M059J (cell line): ENCODE results near the gene PCAT6. TPM values are rescaled to one million over a fixed set of nuclear protein-coding genes. Genes with fewer than 3 reads are reported as not detected.
"Not testable (repeated sequence)": the region's sequence is repeated elsewhere in the genome, so short reads cannot be mapped to it uniquely, and the experiment has no call there.

ENCODE experiments used
- DNase-seq: peaks from one replicate; pipeline ENCODE4 v3.0.0-alpha.2; 2012; ENCODE audit warnings: low read depth
- total RNA-seq: library from RNA; depleted of rRNA; stranded (reverse); fragments of >200 nt; shearing (Covaris generic); gene quantifications from 2 replicates; pipeline ENCODE4 v1.2.3, GENCODE V29; 2014

PCAT6 gene
- total RNA-seq, 1 experiment from 2014 or later, result 0.69 TPM

DNA sequence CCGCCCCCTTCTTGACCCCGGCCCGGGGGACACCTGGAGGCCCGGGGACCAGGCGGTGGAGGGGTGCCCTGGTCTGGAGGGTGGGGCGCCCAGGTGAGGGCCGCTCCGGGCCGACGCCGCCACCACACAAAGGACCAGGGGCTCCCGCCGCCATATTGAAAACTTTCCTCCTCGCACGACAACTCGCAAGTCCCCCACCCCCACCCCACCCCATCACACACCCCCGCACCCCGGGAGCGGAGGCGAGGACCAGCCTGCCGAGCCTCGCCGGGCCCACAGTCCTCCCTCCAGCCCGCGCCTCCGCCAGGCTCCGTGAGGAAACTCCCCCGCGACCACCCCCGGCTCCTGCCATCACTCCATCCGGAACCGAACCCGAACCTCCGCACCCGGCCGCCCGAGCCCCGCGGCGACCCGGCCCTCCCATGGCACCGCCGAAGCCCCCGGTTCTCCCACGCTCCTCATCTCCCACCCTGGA lies 3.3 kb upstream of the PCAT6 start:
- peak; percentile 47 for DNase-seq

DNA sequence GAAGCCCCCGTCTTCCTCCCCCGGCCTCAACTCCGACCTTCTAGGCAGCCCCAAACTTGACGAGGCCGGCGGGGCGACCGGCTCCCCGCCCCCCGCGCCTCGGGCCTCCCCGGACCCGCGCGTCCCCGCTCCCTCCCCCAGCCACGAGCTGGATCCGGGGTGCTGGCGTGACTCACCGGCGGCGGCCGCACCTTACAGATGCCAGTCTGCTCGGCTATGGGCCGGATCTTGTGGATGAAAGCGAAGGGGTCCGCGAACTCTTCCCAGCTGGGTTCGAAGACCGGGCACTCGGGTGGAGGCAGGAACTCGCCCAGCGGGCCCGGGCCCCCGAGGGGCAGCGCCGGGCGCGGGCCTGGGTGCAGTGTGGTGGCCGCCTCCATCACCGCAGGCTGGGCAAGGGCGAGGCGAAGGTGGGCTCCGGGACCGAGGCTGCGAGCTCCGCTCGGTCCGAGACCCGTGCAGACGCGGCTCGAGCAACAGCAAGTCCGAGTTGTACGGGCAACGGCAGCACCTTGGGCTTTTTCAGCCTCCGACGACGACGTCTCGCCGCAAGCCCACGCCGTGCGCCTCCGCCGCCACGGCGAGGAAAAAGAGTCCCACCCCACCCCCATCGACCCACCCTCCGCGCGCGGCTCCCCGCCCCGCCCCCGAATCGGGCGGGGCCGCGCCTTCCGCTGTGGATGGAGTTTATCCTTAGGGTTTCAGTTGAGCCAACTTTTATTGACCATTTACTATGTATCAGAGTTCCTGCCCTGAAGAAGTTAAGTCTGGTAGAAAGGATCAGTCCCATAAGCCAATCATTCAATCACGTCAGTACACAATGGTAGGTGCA lies 2.6 kb upstream of the PCAT6 start, which contains the start of gene KDM5B:
Gene KDM5B (minus strand): TSS at position 496 of the 832 bp plus-strand sequence. CDS start 116 bp downstream, at position 380.
- peak; percentile 59 for DNase-seq

DNA sequence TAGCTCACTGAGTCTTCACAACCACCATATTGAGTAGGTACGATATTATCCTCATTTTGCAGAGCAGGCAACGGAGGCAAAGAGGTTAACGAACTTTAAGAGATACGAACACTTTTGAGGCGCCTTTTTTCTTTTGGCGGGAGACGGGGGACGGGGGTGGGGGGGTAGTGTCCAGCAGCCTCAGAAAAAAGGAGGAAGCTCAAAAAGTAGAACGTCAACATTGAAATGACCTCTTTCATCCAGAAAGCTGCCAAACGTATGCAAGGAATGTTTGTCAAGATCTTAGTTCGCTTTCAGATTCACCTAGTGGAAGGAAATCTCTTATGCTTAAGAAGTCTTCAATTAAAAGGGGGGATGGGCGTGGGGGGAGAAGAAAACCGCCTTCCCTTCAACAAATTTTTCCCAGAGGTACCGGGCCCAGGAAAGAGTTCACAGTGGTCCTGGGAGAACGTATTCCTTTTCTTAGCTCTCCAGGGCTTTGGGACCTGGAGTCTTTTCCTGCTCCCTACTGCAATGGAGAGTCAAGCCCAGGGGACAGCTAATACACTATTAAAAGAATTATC lies 1.1 kb upstream of the PCAT6 start:
- DNase-seq, result no peak

DNA sequence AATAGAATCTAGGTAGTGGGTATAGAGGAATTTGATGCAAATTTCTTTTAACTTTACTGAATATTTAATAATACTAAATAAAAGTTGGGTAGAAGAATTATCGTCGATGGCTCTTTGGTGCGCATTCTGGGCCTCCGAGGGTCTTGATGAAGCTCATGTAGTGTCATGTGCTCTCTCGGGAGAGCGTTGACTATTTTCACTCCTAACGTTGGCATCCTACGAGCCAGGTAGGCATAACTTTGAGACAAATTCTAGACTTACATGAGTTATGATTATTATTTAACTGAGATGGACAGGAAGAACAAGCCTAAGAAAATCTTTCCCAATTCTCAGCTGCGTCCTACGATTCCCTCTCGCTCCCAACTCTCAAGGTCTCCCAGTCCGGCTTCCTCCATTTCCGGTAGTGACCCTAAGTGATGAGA lies 550 bp upstream of the PCAT6 start:
- DNase-seq, result no peak

DNA sequence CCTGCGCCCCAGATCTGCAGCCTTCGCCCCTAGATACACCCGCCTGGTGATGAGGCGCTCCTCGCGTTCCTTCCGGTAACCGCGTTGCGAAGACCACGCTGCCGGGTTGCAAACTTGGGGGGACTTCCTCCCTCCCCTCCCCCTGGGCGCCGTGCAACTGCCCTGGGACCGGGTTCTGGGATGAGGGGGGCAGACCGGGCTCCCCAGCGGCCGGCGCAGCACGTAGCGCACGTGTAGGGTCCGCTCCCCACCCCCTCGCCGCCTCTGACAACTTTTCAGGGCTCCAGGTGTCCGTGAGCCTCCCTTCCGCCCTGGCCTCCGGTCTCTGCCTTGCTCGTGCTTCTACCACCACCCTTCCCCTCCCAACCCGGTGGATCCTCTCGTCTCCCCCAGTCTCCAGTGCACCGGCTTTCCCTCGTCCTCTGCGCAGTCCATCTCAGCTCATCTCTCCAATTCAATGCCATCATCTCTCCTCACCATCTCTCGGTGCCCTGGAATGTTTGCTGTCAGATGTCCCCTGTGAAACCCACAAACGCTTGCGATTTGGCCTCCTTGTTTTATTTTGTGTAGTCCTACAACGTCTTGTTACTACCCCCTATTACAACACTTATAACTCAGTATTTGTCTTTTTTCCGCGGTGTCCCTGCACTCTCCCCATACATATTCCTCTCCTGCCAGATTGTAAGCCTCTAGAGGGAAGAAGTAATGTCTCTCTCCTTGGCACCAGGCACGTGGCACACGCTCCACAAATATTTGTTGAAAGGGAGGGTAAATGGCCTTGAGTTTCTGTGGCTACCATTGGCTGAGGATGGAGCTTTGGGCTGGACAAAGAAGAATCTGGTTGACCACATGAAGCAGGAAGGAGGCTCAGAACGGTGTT lies 782 bp downstream of the PCAT6 start:
- DNase-seq, result peak; percentile 26

DNA sequence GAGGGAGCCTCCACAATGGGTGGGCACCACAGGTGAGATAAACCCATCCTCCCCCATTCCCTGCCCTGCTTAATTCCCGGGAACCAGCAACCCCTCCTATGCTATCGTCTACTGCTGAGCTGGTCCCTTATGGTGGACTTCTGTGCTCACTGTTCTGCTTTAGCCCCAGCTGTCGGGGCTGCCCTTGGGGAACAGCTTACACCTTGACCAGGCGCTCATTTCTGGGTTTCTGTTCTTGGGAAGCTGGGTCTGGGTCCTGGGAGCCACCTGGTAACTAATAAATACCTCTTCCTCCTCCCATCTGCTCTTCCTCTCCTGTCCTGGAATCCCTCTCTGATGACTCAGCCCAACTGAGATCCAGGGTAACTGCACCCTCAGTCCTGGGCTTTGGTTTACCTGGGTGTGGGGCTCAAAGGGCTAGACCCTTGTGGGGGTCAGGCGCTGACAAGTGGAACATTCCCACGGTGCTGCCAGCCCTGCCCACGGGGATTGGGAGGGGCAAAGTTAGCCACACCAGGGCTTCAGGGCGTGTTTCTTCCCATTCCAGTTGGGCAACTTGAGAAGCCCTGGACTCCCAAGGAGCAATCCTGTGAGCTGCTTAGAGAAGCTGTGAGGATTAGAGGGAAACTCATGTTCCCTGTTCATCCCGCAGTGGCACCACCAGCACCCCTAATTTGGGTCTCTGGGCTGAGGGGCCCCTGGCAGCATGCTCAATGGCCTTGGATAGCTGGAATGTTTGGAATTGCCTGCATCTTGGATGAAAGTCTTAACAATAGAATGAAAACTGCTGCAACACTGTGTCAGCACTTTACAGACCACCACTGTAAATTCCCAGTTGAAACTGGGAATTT lies 1.6 kb downstream of the PCAT6 start:
- peak; percentile 31 for DNase-seq

DNA sequence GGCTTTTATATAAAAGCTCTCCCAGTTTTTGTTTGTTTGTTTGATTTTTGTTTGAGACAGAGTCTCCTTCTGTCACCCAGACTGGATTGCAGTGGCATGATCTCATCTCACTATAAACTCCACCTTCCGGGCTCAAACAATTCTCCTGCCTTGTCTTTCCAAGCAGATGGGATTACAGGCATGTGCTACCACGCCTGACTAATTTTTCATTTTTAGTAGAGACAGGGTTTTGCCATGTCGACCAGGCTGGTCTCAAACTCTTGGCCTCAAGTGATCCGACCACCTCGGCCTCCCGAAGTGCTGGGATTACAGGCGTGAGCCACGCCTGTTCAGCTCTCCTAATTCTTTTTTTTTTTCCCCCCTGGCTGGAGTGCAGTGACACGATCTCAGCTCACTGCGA lies 4.4 kb downstream of the PCAT6 start:
- peak; percentile 35 for DNase-seq

DNA sequence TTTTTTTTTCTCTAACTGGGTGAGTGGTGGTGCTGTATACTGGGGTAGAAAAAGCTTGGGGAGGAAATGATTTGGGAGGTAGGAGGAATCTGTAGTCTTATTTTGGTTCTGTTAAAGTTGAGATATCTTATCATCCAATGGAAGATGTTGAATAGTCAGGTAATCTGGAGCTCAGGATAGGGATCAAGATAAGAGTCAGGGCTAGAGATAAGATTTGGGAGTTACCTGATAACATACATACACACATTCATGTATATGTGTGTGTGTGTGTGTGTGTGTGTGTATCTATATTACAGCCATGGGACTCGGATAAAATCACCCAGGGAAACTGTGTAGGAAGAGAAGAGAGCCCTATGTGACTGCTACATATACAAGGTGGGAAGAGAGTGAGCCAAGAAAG lies 8.1 kb downstream of the PCAT6 start:
- no peak for DNase-seq

DNA sequence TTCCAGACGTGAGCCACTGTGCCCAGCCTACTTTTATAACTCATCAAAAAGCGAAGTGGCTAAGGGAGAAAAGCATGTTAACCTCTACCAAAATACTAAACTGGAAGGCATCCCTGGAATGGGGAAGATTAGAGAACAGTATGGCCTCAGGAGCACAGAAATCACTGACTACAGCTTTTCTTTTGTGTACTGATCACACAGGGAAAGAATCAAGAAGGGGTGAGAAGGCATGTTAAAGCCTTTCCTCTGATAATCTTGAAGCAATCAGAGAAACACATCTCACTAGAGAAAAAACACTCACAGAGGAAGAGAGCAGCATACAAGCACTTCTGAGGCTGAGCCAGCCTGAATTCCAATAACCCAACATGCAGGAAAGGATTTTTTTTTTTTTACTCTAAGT lies 10.7 kb downstream of the PCAT6 start:
- DNase-seq, result peak; percentile 24

DNA sequence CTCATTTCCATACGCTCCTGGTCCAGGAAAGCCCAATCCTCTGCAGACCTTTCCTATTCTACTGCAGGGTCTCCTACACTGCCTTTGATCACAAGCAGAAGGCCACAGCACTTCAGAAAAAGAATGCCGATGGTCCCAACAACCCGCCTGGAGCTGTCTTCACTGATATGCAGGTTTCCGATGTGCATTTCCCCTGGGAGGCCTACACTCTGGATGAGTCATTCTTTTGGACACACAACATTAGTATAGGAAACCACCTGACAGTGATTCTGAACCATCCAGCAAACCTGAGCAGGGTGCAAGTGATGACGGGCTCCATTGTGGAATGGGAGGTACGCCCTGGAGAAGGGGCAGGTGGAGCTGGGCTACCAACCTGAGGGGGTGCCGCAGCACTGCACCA lies 15.0 kb downstream of the PCAT6 start:
- DNase-seq, result no peak

DNA sequence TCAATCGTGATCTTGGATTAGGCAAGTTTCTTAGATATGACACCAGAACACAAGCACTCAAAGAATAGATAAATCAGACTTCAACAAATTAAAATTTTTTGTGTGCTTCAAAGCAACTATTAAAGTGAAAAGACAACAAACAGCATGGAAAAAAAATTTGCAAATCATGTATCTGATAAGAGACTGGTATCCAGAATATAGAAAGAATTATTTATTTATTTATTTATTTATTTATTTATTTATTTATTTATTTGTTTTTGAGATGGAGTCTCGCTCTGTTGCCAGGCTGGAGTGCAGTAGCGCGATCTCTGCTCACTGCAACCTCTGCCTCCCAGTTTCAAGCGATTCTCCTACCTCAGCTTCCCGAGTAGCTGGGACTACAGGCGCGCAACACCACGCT lies 18.5 kb downstream of the PCAT6 start:
- not testable (repeated sequence) for DNase-seq

DNA sequence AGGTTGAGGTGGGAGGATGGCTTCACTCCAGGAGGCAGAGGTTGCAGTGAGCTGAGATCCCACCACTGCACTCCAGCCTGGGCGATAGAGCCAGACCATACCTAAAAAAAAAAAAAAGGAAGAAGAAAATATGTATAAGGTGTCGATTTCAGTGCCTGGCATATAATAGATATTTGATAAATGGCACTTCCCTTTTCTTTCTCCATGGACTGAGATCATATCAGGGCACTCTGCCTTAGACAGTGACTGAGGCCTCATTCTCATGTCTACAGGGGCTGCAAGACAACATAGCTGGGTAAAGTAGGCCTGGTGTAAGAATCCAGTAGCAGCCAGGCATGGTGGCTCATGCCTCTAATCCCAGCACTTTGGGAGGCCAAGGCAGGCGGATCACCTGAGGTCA lies 21.2 kb downstream of the PCAT6 start:
- no peak for DNase-seq

DNA sequence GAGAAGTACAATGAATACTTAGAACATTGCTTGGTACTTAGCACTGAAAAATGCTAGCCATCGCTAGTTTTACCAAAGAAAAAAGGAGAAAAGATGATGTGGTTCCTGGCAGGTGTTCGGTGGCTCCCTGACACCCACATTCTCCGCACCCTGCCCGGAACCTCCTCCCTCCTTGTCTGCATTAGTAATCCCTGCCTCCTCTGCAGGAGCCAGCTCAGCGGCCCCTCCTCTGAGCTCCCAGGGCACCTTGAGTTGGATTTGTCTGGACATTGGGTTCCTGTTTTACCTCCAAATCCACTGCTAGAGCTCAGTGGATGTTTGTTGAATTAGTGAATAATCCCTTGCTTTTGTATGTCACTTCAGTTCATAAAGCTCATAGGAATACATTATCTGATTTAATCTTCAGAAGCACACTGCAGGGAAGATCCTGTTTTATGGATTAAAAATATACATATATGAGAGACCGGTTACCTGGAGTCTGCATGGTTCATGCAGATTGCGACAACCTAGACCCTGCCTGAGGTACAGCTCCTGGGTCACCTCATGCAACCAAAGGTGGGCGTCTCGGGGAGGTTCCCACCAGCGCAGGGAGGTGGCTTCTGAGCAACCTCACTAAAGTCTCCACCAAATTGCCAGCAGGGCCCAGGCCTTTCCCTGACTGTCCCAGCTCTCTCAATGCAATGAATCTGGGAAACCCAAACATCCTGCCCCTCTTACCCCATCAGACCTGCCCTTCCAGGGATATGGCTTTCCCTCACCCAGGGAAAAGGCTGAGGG lies 24.2 kb downstream of the PCAT6 start:
- DNase-seq, result no peak

DNA sequence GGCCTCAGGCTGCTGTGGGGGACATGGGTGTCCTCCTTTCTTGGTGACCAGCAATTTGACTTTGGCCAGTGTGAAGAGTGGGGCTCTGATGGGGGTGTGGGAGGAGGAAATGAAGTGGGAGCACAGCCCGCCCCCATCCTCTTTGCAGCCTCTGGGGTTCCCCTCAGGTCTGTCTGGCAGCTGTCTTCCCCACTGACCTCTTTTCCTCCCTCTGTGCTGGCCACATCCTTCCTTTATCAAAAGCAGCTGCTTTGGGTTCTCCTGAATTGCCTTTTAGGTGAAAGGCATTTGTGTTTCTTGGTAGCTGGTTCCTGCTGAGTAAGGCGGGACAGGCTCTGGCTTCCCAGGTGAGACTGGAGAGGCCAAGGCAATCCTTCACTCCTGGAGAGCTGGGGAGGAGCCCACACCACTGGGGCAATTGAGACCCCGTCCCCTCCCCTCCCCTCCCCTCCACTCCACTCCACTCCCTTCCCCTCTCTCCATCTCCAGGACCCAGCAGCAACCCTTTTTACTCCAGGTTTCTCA lies 24.9 kb downstream of the PCAT6 start:
- DNase-seq, result no peak

DNA sequence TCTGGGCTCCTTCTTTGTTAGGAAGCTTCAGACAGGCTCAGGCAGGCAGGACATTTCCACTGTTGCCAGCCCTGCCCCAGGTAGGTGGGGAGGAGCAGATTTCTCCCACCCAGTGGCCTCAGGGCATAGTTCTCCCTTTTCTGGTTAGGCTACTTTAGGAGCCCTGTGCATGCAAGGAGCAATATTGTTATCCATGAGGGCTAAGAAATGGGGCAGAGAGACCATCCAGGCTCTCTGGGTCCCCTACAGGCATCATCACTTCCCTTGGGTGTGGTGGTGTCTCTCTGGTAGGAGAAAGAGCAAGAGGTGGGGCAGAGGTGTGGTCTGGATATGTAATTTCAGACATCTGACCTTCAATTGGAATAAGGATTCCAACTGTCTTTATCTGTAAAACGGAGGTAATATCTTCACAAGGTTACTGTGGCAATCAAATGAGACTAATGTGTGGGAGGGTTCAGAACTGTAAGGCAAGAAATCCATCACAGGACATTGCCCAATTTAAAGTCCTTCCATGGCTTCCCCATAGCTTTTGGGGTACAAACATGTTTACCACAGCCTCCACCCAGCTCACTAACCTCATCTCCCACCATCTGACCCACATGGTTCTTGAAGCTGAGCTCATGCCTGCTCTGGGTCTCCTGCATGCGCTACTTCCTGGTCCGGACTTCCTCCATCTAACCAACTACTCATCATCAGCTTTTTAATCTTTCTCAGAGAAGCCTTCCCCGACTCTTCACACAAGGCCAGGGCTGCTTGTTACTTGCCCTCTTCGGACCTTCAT lies 26.1 kb downstream of the PCAT6 start:
- no peak for DNase-seq

DNA sequence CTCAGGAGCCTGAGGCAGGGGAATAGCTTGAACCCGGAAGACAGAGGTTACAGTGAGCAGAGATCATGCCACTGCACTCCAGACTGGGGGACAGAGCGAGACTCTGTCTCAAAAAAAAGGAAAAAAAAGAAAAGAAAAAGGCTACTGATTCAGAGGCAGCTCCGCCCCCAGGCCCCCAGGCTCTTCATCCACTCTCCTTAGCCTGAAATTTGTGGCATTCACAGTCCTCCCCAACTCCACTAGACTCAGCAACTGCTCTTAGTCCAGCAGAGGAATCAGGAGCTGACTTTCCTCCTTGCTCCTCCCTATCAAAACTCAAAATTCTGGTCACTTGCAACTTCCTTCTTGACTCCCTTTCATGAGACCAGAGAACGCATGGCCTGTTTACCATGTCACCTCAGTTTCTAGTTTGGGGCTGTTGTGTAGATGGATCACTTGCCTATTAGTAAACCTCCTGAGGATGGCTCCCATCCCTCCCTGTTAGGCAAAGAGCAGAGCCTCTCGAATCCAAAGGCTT lies 27.1 kb downstream of the PCAT6 start:
- no peak for DNase-seq

DNA sequence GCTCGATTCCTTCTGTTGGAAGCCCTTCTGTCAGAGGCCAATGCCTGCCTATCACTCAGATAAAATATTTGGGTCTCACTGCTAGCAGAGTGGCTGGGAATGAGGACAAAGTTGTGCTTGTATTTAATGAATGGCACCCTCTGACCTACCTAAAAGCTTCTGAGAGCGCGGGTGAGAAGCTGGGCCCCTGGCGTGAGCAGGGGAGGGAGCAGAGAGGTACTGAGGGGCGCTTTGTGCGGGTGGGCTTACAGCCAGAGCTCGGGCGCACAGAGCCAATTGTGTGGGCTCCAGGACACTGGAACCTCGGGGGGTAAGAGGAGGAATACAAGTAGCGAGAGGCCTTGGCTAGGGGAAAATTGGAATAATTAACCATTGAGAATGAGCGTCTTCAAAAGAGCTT lies 32.3 kb downstream of the PCAT6 start:
- no peak for DNase-seq

DNA sequence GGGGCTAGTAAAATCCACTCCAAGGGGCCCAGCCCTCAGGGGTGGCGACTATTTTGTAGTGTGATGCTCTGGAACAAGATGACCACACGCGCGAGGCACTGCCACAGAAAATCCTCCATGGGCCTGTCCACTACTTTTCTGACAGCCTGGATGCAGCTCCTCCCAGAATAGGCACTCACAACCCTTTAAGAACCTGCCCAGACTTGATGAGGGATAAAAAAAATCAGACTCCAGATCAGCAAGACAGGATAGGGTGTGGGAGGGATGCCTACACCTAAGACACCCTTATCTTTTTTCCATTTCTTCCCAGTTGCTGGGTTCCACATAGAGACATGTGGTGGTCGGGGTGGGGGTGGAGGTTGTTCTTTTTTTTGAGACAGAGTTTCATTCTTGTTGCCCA lies 33.5 kb downstream of the PCAT6 start:
- DNase-seq, result no peak

DNA sequence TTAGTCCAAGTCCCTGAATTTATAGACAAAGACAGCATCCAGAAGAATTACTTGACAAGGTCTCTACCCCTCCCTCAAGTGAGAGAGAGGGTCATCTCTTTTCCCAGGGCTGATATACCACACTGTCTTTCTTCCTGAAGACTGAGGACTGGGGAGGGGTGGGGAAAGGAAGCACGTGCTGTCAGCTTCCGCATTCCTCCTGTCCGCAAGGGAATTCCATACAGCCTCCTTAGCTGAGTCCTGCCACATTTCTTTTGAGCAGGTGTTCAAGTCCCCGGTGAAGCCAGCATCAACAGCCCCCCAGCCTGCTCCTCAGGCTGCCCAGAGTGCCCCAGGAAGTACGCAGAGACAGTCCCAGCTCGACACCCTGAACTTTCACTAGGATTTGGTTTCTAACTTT lies 34.2 kb downstream of the PCAT6 start:
- DNase-seq, result no peak
